Nephron (organoid): ENCODE measurements around the gene OR51B4.

Source experiments
- H3K27ac Mint-ChIP-seq, 3 experiments: 2 replicates each; pipeline ENCODE4 v1.8.0; 2020; ENCODE audit warnings: mixed read lengths in 3 of 3, mild to moderate bottlenecking in 2 of 3, moderate library complexity in 1 of 3
- H3K27me3 Mint-ChIP-seq: 2 replicates; pipeline ENCODE4 v1.8.0; 2021; ENCODE audit warnings: low read depth, mild to moderate bottlenecking, moderate library complexity, mixed read lengths
- H3K36me3 Mint-ChIP-seq: 2 replicates; pipeline ENCODE4 v1.8.0; 2020; ENCODE audit warnings: low read depth, mixed read lengths
- H3K4me1 Mint-ChIP-seq: 2 replicates; pipeline ENCODE4 v1.8.0; 2020; ENCODE audit warnings: mixed read lengths
- H3K4me3 Mint-ChIP-seq, 3 experiments: 2 replicates each; pipeline ENCODE4 v1.8.0; 2020; ENCODE audit warnings: mild to moderate bottlenecking in 3 of 3, mixed read lengths in 3 of 3, moderate library complexity in 2 of 3
- H3K9me3 Mint-ChIP-seq: 2 replicates; pipeline ENCODE4 v1.8.0; 2020; ENCODE audit warnings: mixed read lengths
- CTCF ChIP-seq, 3 experiments: fragments of 200-600 bp; sonication (generic); IDR thresholded peaks; one replicate each; pipeline ENCODE4 v1.5.0; 2021; ENCODE audit warnings: antibody characterized with exemption in 3 of 3; ENCODE audit not compliant: unreplicated experiment in 3 of 3

Gene OR51B4

GRCh38 chr11:5285703-5286340 lies 15.9 kb downstream of the OR51B4 start:
- Mint-ChIP-seq H3K36me3 (no peaks in the 10 kb centered on the region), H3K27ac (no peak overlapping the region), H3K27me3 (no peaks in the 10 kb centered on the region), H3K4me3 (no peak overlapping the region), H3K4me1 (no peaks in the 10 kb centered on the region), H3K9me3 (no peaks in the 10 kb centered on the region)
- no peak for TF ChIP-seq CTCF (IDR thresholded peaks at IDR 0.05; ENCODE audit: unreplicated experiment in 3 of 3)

- Mint-ChIP-seq H3K9me3 (no peaks in the 10 kb centered on the region), H3K27me3 (no peaks in the 10 kb centered on the region), H3K4me3 (no peak overlapping the region), H3K36me3 (no peaks in the 10 kb centered on the region), H3K27ac (no peak overlapping the region), H3K4me1 (no peaks in the 10 kb centered on the region)
- TF ChIP-seq CTCF (IDR thresholded peaks at IDR 0.05; ENCODE audit: unreplicated experiment in 3 of 3) = no peak
These were observed 17.1 kb downstream of the OR51B4 start for GRCh38 chr11:5284637-5285036.

- no peak overlapping the region for H3K4me3 Mint-ChIP-seq
- no peak overlapping the region for H3K27ac Mint-ChIP-seq
- no peak for TF ChIP-seq CTCF (IDR thresholded peaks at IDR 0.05; ENCODE audit: unreplicated experiment in 3 of 3)
These were observed 17.9 kb downstream of the OR51B4 start for GRCh38 chr11:5283882-5284281.

GRCh38 chr11:5283086-5283485 lies 18.7 kb downstream of the OR51B4 start:
- Mint-ChIP-seq H3K4me3 (no peak overlapping the region), H3K27ac (no peak overlapping the region), H3K27me3 (no peaks in the 10 kb centered on the region), H3K36me3 (no peaks in the 10 kb centered on the region), H3K9me3 (no peaks in the 10 kb centered on the region), H3K4me1 (no peaks in the 10 kb centered on the region)
- no peak for TF ChIP-seq CTCF (IDR thresholded peaks at IDR 0.05; ENCODE audit: unreplicated experiment in 3 of 3)

More at GRCh38 chr11:5283882-5284281, 17.9 kb downstream of the OR51B4 start:
- no peaks in the 10 kb centered on the region for H3K27me3 Mint-ChIP-seq
- no peaks in the 10 kb centered on the region for H3K36me3 Mint-ChIP-seq
- H3K9me3 Mint-ChIP-seq = no peaks in the 10 kb centered on the region
- no peaks in the 10 kb centered on the region for H3K4me1 Mint-ChIP-seq

- Mint-ChIP-seq H3K27me3 (no peaks in the 10 kb centered on the region), H3K9me3 (no peaks in the 10 kb centered on the region), H3K36me3 (no peaks in the 10 kb centered on the region), H3K27ac (no peak overlapping the region), H3K4me1 (no peaks in the 10 kb centered on the region), H3K4me3 (no peak overlapping the region)
- TF ChIP-seq CTCF (IDR thresholded peaks at IDR 0.05; ENCODE audit: unreplicated experiment in 3 of 3) = no peak
These were observed 19.1 kb downstream of the OR51B4 start for GRCh38 chr11:5282628-5283027.

- Mint-ChIP-seq H3K4me3 (no peak overlapping the region), H3K9me3 (no peaks in the 10 kb centered on the region), H3K36me3 (no peaks in the 10 kb centered on the region), H3K27ac (no peak overlapping the region), H3K4me1 (no peaks in the 10 kb centered on the region), H3K27me3 (no peaks in the 10 kb centered on the region)
- no peak for TF ChIP-seq CTCF (IDR thresholded peaks at IDR 0.05; ENCODE audit: unreplicated experiment in 3 of 3)
These were observed 20.1 kb downstream of the OR51B4 start for GRCh38 chr11:5281596-5281995.
